Measurements from ENCODE around the gene RYR1.

DNA sequence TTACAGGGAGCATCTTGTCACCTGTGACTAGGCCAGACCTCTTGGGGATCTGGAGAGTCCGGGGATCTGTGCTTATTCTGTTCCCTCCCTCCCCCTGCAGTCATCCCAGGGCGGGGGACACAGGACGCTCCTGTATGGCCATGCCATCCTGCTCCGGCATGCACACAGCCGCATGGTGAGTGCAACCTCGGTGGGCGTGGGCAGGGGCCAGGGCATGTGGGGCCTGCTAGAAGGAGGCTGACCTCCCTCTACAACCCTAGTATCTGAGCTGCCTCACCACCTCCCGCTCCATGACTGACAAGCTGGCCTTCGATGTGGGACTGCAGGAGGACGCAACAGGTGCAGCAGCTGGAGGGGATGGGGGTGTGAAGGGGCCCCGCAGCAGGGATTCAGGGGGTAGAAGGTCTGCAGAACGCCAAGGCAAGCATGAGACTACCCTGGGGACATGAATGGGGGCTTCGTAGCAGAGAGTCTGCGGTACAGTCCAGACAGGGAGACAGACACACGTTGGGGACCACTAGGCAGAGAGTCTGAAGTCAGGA lies 10.0 kb downstream of the RYR1 start:
- TF ChIP-seq, protein P1, sequence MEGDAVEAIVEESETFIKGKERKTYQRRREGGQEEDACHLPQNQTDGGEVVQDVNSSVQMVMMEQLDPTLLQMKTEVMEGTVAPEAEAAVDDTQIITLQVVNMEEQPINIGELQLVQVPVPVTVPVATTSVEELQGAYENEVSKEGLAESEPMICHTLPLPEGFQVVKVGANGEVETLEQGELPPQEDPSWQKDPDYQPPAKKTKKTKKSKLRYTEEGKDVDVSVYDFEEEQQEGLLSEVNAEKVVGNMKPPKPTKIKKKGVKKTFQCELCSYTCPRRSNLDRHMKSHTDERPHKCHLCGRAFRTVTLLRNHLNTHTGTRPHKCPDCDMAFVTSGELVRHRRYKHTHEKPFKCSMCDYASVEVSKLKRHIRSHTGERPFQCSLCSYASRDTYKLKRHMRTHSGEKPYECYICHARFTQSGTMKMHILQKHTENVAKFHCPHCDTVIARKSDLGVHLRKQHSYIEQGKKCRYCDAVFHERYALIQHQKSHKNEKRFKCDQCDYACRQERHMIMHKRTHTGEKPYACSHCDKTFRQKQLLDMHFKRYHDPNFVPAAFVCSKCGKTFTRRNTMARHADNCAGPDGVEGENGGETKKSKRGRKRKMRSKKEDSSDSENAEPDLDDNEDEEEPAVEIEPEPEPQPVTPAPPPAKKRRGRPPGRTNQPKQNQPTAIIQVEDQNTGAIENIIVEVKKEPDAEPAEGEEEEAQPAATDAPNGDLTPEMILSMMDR (IDR thresholded peaks at IDR 0.05) = no peak
- TF ChIP-seq POLR2A (IDR thresholded peaks at IDR 0.05) = no peak
